WTC11 (cell line): ENCODE measurements around the gene HMGCS2. TPM values are rescaled to one million over a fixed set of nuclear protein-coding genes. Genes with fewer than 3 reads are reported as not detected.

ENCODE experiments used
- ATAC-seq: fragments of 200-7000 bp; cut with Tn5 transposase; 2 replicates; pipeline ENCODE4 v1.10.0; 2021; ENCODE audit warnings: mild to moderate bottlenecking, moderate library complexity
- CTCF ChIA-PET: fragments of 300-600 bp; sonication (Branson Sonifier 250); formaldehyde crosslinking; loops from one replicate; lab custom pipeline; 2021; ENCODE audit warnings: antibody characterized with exemption; lab: Charles Lee
- POLR2A ChIA-PET: fragments of 350-600 bp; sonication (Branson Sonifier 250); formaldehyde crosslinking; loops from one replicate; lab custom pipeline; 2021; ENCODE audit warnings: antibody characterized with exemption; lab: Charles Lee
- DNase-seq: peaks from one replicate; pipeline ENCODE4 v3.0.0; 2021; ENCODE audit warnings: low spot score
- H3K27ac Mint-ChIP-seq: 2 replicates; pipeline ENCODE4 v1.8.0; 2021; ENCODE audit warnings: mixed read lengths
- H3K27me3 Mint-ChIP-seq: 2 replicates; pipeline ENCODE4 v1.8.0; 2021; ENCODE audit warnings: low read depth, mild to moderate bottlenecking, moderate library complexity, mixed read lengths
- H3K36me3 Mint-ChIP-seq: 2 replicates; pipeline ENCODE4 v1.8.0; 2021; ENCODE audit warnings: mixed read lengths
- H3K4me1 Mint-ChIP-seq: 2 replicates; pipeline ENCODE4 v1.8.0; 2022; ENCODE audit warnings: mixed read lengths
- H3K4me3 Mint-ChIP-seq: 2 replicates; pipeline ENCODE4 v1.8.0; 2021; ENCODE audit warnings: mild to moderate bottlenecking, moderate library complexity, mixed read lengths
- H3K9me3 Mint-ChIP-seq: 2 replicates; pipeline ENCODE4 v1.8.0; 2021; ENCODE audit warnings: mixed read lengths
- ATF1 ChIP-seq: sonication (generic); formaldehyde crosslinking; IDR thresholded peaks from 2 replicates; pipeline ENCODE4 v1.8.1; 2023; ENCODE audit warnings: mild to moderate bottlenecking, moderate library complexity, missing genetic modification reagents
- CBFB ChIP-seq: sonication (generic); formaldehyde crosslinking; IDR thresholded peaks from 2 replicates; pipeline ENCODE4 v1.8.1; 2022; ENCODE audit warnings: mild to moderate bottlenecking, low read depth, missing genetic modification reagents
- CREM ChIP-seq: sonication (generic); formaldehyde crosslinking; IDR thresholded peaks from 2 replicates; pipeline ENCODE4 v1.8.1; 2022; ENCODE audit warnings: mild to moderate bottlenecking, missing genetic modification reagents, moderate library complexity
- E2F4 ChIP-seq: sonication (generic); formaldehyde crosslinking; IDR thresholded peaks from 2 replicates; pipeline ENCODE4 v1.8.1; 2022; ENCODE audit warnings: low read depth, mild to moderate bottlenecking, moderate library complexity, missing genetic modification reagents, borderline replicate concordance
- ELF4 ChIP-seq: sonication (generic); formaldehyde crosslinking; IDR thresholded peaks from 2 replicates; pipeline ENCODE4 v1.8.1; 2022; ENCODE audit warnings: low read depth, mild to moderate bottlenecking, moderate library complexity, missing genetic modification reagents
- FOXJ3 ChIP-seq: sonication (generic); formaldehyde crosslinking; IDR thresholded peaks from 2 replicates; pipeline ENCODE4 v1.9.0; 2021; ENCODE audit warnings: missing genetic modification reagents, mild to moderate bottlenecking, borderline replicate concordance
- FOXP1 ChIP-seq: sonication (generic); formaldehyde crosslinking; IDR thresholded peaks from 2 replicates; pipeline ENCODE4 v1.8.0; 2022; ENCODE audit warnings: missing genetic modification reagents, mild to moderate bottlenecking, moderate library complexity, borderline replicate concordance
- GTF2I ChIP-seq: fragments of 250-450 bp; sonication (Bioruptor Pico); conservative IDR thresholded peaks from 2 replicates; pipeline ENCODE4 v1.4.0; 2021; ENCODE audit warnings: mild to moderate bottlenecking
- IRF1 ChIP-seq: sonication (generic); formaldehyde crosslinking; IDR thresholded peaks from 2 replicates; pipeline ENCODE4 v1.8.0; 2023; ENCODE audit warnings: missing genetic modification reagents
- KAT7 ChIP-seq: sonication (generic); formaldehyde crosslinking; IDR thresholded peaks from 2 replicates; pipeline ENCODE4 v1.8.1; 2023; ENCODE audit warnings: missing genetic modification reagents, mild to moderate bottlenecking, borderline replicate concordance
- MXD4 ChIP-seq: fragments of 250-450 bp; sonication (Bioruptor Pico); IDR thresholded peaks from 2 replicates; pipeline ENCODE4 v1.8.0; 2021; ENCODE audit warnings: mild to moderate bottlenecking, moderate library complexity, borderline replicate concordance
- NFE2L1 ChIP-seq: sonication (generic); formaldehyde crosslinking; IDR thresholded peaks from 2 replicates; pipeline ENCODE4 v1.8.1; 2023; ENCODE audit warnings: missing genetic modification reagents
- NR2C2 ChIP-seq: sonication (generic); formaldehyde crosslinking; IDR thresholded peaks from 2 replicates; pipeline ENCODE4 v1.8.0; 2022; ENCODE audit warnings: mild to moderate bottlenecking, missing genetic modification reagents
- PRDM15 ChIP-seq: sonication (generic); formaldehyde crosslinking; IDR thresholded peaks from 2 replicates; pipeline ENCODE4 v1.8.0; 2022; ENCODE audit warnings: missing genetic modification reagents
- PRRX2 ChIP-seq: fragments of 250-450 bp; sonication (Bioruptor Pico); IDR thresholded peaks from 2 replicates; pipeline ENCODE4 v1.8.0; 2021; ENCODE audit warnings: mild to moderate bottlenecking
- SMAD3 ChIP-seq: sonication (generic); formaldehyde crosslinking; IDR thresholded peaks from 2 replicates; pipeline ENCODE4 v1.8.0; 2022; ENCODE audit warnings: missing genetic modification reagents, mild to moderate bottlenecking, borderline replicate concordance
- SP1 ChIP-seq: sonication (generic); formaldehyde crosslinking; conservative IDR thresholded peaks from 2 replicates; pipeline ENCODE4 v1.8.1; 2022; ENCODE audit warnings: missing genetic modification reagents
- ZNF232 ChIP-seq: sonication (generic); formaldehyde crosslinking; IDR thresholded peaks from 2 replicates; pipeline ENCODE4 v1.8.0; 2022; ENCODE audit warnings: mild to moderate bottlenecking, missing genetic modification reagents
- total RNA-seq: library from RNA; stranded (reverse); gene quantifications from 3 replicates; pipeline ENCODE4 v1.2.3, GENCODE V29; 2021
- TF ChIP-seq, protein P1 (sequence below): sonication (generic); formaldehyde crosslinking; IDR thresholded peaks from 2 replicates; pipeline ENCODE4 v1.8.0; 2023; ENCODE audit warnings: mild to moderate bottlenecking, missing genetic modification reagents
- TF ChIP-seq, protein P2 (sequence below): sonication (generic); formaldehyde crosslinking; IDR thresholded peaks from 2 replicates; pipeline ENCODE4 v1.8.0; 2022; ENCODE audit warnings: mild to moderate bottlenecking, missing genetic modification reagents
- TF ChIP-seq, protein P3 (sequence below): sonication (generic); formaldehyde crosslinking; IDR thresholded peaks from 2 replicates; pipeline ENCODE4 v1.8.1; 2023; ENCODE audit warnings: mild to moderate bottlenecking, missing genetic modification reagents, moderate library complexity
- TF ChIP-seq, protein P4 (sequence below): sonication (generic); formaldehyde crosslinking; IDR thresholded peaks from 2 replicates; pipeline ENCODE4 v1.8.1; 2022; ENCODE audit warnings: mild to moderate bottlenecking, missing genetic modification reagents, moderate library complexity, borderline replicate concordance

Gene HMGCS2
- total RNA-seq, 1 experiment from 2014 or later: 0.24 TPM

- ChIA-PET POLR2A (interaction anchor here (0.6 kb wide), 2 partner anchors 9 to 14 kb away, joined by 3 read pairs; no protein-coding TSS in a partner anchor), CTCF (no interaction called here)
- H3K27ac Mint-ChIP-seq: no peak overlapping the region
- H3K36me3 Mint-ChIP-seq: peaks cover 71% of the 10 kb centered on the region
- TF ChIP-seq, protein P1, sequence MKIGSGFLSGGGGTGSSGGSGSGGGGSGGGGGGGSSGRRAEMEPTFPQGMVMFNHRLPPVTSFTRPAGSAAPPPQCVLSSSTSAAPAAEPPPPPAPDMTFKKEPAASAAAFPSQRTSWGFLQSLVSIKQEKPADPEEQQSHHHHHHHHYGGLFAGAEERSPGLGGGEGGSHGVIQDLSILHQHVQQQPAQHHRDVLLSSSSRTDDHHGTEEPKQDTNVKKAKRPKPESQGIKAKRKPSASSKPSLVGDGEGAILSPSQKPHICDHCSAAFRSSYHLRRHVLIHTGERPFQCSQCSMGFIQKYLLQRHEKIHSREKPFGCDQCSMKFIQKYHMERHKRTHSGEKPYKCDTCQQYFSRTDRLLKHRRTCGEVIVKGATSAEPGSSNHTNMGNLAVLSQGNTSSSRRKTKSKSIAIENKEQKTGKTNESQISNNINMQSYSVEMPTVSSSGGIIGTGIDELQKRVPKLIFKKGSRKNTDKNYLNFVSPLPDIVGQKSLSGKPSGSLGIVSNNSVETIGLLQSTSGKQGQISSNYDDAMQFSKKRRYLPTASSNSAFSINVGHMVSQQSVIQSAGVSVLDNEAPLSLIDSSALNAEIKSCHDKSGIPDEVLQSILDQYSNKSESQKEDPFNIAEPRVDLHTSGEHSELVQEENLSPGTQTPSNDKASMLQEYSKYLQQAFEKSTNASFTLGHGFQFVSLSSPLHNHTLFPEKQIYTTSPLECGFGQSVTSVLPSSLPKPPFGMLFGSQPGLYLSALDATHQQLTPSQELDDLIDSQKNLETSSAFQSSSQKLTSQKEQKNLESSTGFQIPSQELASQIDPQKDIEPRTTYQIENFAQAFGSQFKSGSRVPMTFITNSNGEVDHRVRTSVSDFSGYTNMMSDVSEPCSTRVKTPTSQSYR (CRISPR knock-in tag): no peak
- no peak for TF ChIP-seq SMAD3 (CRISPR knock-in tag)
- no peak for TF ChIP-seq ATF1 (CRISPR knock-in tag)
- TF ChIP-seq FOXP1 (CRISPR knock-in tag): no peak
- no peak for TF ChIP-seq FOXJ3 (CRISPR knock-in tag)
- TF ChIP-seq NR2C2 (CRISPR knock-in tag): no peak
- no peak for TF ChIP-seq GTF2I
- no peak for TF ChIP-seq E2F4 (CRISPR knock-in tag)
- no peak for TF ChIP-seq CREM (CRISPR knock-in tag)
- TF ChIP-seq, protein P2, sequence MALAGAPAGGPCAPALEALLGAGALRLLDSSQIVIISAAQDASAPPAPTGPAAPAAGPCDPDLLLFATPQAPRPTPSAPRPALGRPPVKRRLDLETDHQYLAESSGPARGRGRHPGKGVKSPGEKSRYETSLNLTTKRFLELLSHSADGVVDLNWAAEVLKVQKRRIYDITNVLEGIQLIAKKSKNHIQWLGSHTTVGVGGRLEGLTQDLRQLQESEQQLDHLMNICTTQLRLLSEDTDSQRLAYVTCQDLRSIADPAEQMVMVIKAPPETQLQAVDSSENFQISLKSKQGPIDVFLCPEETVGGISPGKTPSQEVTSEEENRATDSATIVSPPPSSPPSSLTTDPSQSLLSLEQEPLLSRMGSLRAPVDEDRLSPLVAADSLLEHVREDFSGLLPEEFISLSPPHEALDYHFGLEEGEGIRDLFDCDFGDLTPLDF (CRISPR knock-in tag): no peak
- no peak for TF ChIP-seq SP1 (CRISPR knock-in tag)
- no peak for TF ChIP-seq MXD4 (CRISPR knock-in tag)
- TF ChIP-seq, protein P3, sequence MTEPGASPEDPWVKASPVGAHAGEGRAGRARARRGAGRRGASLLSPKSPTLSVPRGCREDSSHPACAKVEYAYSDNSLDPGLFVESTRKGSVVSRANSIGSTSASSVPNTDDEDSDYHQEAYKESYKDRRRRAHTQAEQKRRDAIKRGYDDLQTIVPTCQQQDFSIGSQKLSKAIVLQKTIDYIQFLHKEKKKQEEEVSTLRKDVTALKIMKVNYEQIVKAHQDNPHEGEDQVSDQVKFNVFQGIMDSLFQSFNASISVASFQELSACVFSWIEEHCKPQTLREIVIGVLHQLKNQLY (CRISPR knock-in tag): no peak
- TF ChIP-seq ZNF232 (CRISPR knock-in tag): no peak
- no peaks in the 10 kb centered on the region for H3K27me3 Mint-ChIP-seq
- DNase-seq (no peak), ATAC-seq (no peak)
- H3K4me3 Mint-ChIP-seq: no peak overlapping the region
- H3K9me3 Mint-ChIP-seq: no peaks in the 10 kb centered on the region
- H3K4me1 Mint-ChIP-seq: peaks cover 9% of the 10 kb centered on the region
Measured at GRCh38 chr1:119740261-119740660, 28.4 kb downstream of the HMGCS2 start.

- Mint-ChIP-seq H3K9me3 (no peaks in the 10 kb centered on the region), H3K4me1 (peaks cover under 1% of the 10 kb centered on the region), H3K27ac (no peak overlapping the region), H3K4me3 (no peak overlapping the region), H3K36me3 (peaks cover 78% of the 10 kb centered on the region), H3K27me3 (no peaks in the 10 kb centered on the region)
- DNase-seq (no peak), ATAC-seq (no peak)
- ChIA-PET CTCF (no interaction called here), POLR2A (interaction anchor here (0.7 kb wide), 1 partner anchor 18 kb away, joined by 3 read pairs; no protein-coding TSS in a partner anchor)
- TF ChIP-seq PRDM15 (CRISPR knock-in tag) (no peak), ELF4 (no peak), IRF1 (no peak), NR2C2 (CRISPR knock-in tag) (no peak), CBFB (CRISPR knock-in tag) (no peak), KAT7 (no peak), NFE2L1 (CRISPR knock-in tag) (no peak), PRRX2 (no peak)
- TF ChIP-seq, protein P4, sequence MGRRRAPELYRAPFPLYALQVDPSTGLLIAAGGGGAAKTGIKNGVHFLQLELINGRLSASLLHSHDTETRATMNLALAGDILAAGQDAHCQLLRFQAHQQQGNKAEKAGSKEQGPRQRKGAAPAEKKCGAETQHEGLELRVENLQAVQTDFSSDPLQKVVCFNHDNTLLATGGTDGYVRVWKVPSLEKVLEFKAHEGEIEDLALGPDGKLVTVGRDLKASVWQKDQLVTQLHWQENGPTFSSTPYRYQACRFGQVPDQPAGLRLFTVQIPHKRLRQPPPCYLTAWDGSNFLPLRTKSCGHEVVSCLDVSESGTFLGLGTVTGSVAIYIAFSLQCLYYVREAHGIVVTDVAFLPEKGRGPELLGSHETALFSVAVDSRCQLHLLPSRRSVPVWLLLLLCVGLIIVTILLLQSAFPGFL (CRISPR knock-in tag): no peak
- TF ChIP-seq, protein P2 (CRISPR knock-in tag): no peak
- TF ChIP-seq, protein P3 (CRISPR knock-in tag): no peak
Measured at GRCh38 chr1:119739150-119739549, 29.6 kb downstream of the HMGCS2 start.
